GM20431 (cell line): Measurements from ENCODE around the gene SEMA3C.

ENCODE experiments used
- in situ Hi-C: fragments of 300-500 bp; cut with MseI, MboI; formaldehyde crosslinking; loops from one replicate; pipeline ENCODE4 v1.15.0; 2020; ENCODE audit warnings: low sequenced_read_pairs; ENCODE audit not compliant: unreplicated experiment

The SEMA3C gene

GRCh38 chr7:80859272-80859970, 59.4 kb downstream of the SEMA3C start:
- in situ Hi-C loops = no loop called here

- in situ Hi-C loops = no loop called here
Measured at GRCh38 chr7:80858141-80858903, 60.5 kb downstream of the SEMA3C start.

- in situ Hi-C loops = no loop called here
Measured at GRCh38 chr7:80856769-80857168, 62.1 kb downstream of the SEMA3C start.

GRCh38 chr7:80851896-80852476, 66.9 kb downstream of the SEMA3C start:
- in situ Hi-C loops = no loop called here

- in situ Hi-C loops = no loop called here
Measured at GRCh38 chr7:80848841-80849240, 70.0 kb downstream of the SEMA3C start.

GRCh38 chr7:80847895-80848294, 71.0 kb downstream of the SEMA3C start:
- in situ Hi-C loops = no loop called here

GRCh38 chr7:80847027-80847426, 71.8 kb downstream of the SEMA3C start:
- in situ Hi-C loops = no loop called here

- in situ Hi-C loops = no loop called here
Measured at GRCh38 chr7:80844916-80845315, 73.9 kb downstream of the SEMA3C start.

- in situ Hi-C loops = no loop called here
Measured at GRCh38 chr7:80843018-80843677, 75.7 kb downstream of the SEMA3C start.

GRCh38 chr7:80842022-80842790, 76.6 kb downstream of the SEMA3C start:
- in situ Hi-C loops = no loop called here

- in situ Hi-C loops = no loop called here
Measured at GRCh38 chr7:80841423-80841955, 77.4 kb downstream of the SEMA3C start.

- in situ Hi-C loops = no loop called here
Measured at GRCh38 chr7:80840681-80841080, 78.2 kb downstream of the SEMA3C start.

GRCh38 chr7:80839855-80840254, 79.0 kb downstream of the SEMA3C start:
- in situ Hi-C loops = no loop called here

- in situ Hi-C loops = no loop called here
Measured at GRCh38 chr7:80838643-80839042, 80.2 kb downstream of the SEMA3C start.

GRCh38 chr7:80837345-80837744, 81.5 kb downstream of the SEMA3C start:
- in situ Hi-C loops = no loop called here

- in situ Hi-C loops = no loop called here
Measured at GRCh38 chr7:80835251-80835650, 83.6 kb downstream of the SEMA3C start.

GRCh38 chr7:80833289-80834268, 85.3 kb downstream of the SEMA3C start:
- in situ Hi-C loops = no loop called here

- in situ Hi-C loops = no loop called here
Measured at GRCh38 chr7:80832006-80832405, 86.8 kb downstream of the SEMA3C start.
